IMR-90 (cell line): Measurements from ENCODE around the gene ITGA6. TPM values are rescaled to one million over a fixed set of nuclear protein-coding genes. Genes with fewer than 3 reads are reported as not detected.

Source experiments
- ATAC-seq: fragments of 200-7000 bp; cut with Tn5 transposase; 2 replicates; pipeline ENCODE4 v1.9.1; 2020; ENCODE audit warnings: low read depth, mild to moderate bottlenecking, moderate library complexity
- BruUV-seq: library from RNA; stranded (reverse); fragments of 400-500 nt; replicated peaks from 2 replicates; lab custom pipeline; 2021; lab: Mats Ljungman, UMichigan
- CTCF ChIA-PET: fragments of 300-600 bp; formaldehyde crosslinking; extraction: SDS; loops from one replicate; lab custom pipeline; 2021; ENCODE audit warnings: antibody characterized with exemption; lab: Yijun Ruan, JAX
- POLR2A ChIA-PET: fragments of 300-600 bp; sonication (Branson Sonifier 250); formaldehyde crosslinking; loops from one replicate; lab custom pipeline; 2022; ENCODE audit warnings: antibody characterized with exemption; ENCODE audit not compliant: unreplicated experiment; lab: Charles Lee
- DNase-seq: peaks from one replicate; pipeline ENCODE4 v3.0.0; 2013
- H2AFZ ChIP-seq: replicated peaks from 2 replicates; pipeline ENCODE3; 2013; ENCODE audit warnings: low read length, mild to moderate bottlenecking; ENCODE audit not compliant: poor library complexity
- H2AK5ac ChIP-seq: 2 replicates; pipeline ENCODE4 v1.6.1; 2013; ENCODE audit warnings: low read depth, low read length, inconsistent platforms
- H2AK9ac ChIP-seq: replicated peaks from 2 replicates; pipeline ENCODE3; 2013; ENCODE audit warnings: mild to moderate bottlenecking, low read depth, low read length, moderate library complexity; ENCODE audit not compliant: poor library complexity
- H2BK120ac ChIP-seq: 2 replicates; pipeline ENCODE4 v1.6.1; 2013; ENCODE audit warnings: low read depth, low read length, inconsistent platforms
- H2BK15ac ChIP-seq: 3 replicates; pipeline ENCODE4 v1.6.1; 2013; ENCODE audit warnings: low read depth, low read length, inconsistent platforms
- H2BK20ac ChIP-seq: 2 replicates; pipeline ENCODE4 v1.6.1; 2013; ENCODE audit warnings: low read depth, mild to moderate bottlenecking, inconsistent platforms, low read length, moderate library complexity
- H2BK5ac ChIP-seq: 2 replicates; pipeline ENCODE4 v1.6.1; 2013; ENCODE audit warnings: mild to moderate bottlenecking, low read depth, low read length, inconsistent platforms; ENCODE audit not compliant: poor library complexity, severe bottlenecking
- H3K14ac ChIP-seq: replicated peaks from 2 replicates; pipeline ENCODE4 v1.6.1; 2013; ENCODE audit warnings: low read depth, low read length, inconsistent platforms
- H3K18ac ChIP-seq: 2 replicates; pipeline ENCODE4 v1.6.1; 2013; ENCODE audit warnings: low read depth, low read length, control low read depth
- H3K23ac ChIP-seq: 2 replicates; pipeline ENCODE4 v1.6.1; 2013; ENCODE audit warnings: low read depth, low read length, inconsistent platforms
- H3K27ac ChIP-seq: 2 replicates; pipeline ENCODE4 v1.5.1; 2013; ENCODE audit warnings: mild to moderate bottlenecking, control low read depth, low read length; ENCODE audit not compliant: insufficient read depth
- H3K27me3 ChIP-seq: 2 replicates; pipeline ENCODE4 v1.6.1; 2013; ENCODE audit warnings: low read length; ENCODE audit not compliant: control insufficient read depth, insufficient read depth
- H3K36me3 ChIP-seq: 2 replicates; pipeline ENCODE4 v1.6.1; 2013; ENCODE audit warnings: low read length, mixed read lengths; ENCODE audit not compliant: control insufficient read depth, insufficient read depth
- H3K4ac ChIP-seq: 2 replicates; pipeline ENCODE4 v1.6.1; 2013; ENCODE audit warnings: low read depth, low read length, inconsistent platforms
- H3K4me1 ChIP-seq: 2 replicates; pipeline ENCODE4 v1.6.1; 2013; ENCODE audit warnings: low read length, mixed read lengths; ENCODE audit not compliant: control insufficient read depth, insufficient read depth
- H3K4me2 ChIP-seq: 2 replicates; pipeline ENCODE4 v1.6.1; 2013; ENCODE audit warnings: low read depth, mild to moderate bottlenecking, control low read depth, low read length, moderate library complexity
- H3K4me3 ChIP-seq: 2 replicates; pipeline ENCODE4 v1.5.1; 2013; ENCODE audit warnings: low read depth, mild to moderate bottlenecking, control low read depth, low read length, moderate library complexity; ENCODE audit not compliant: insufficient read depth
- H3K56ac ChIP-seq: 2 replicates; pipeline ENCODE4 v1.6.1; 2013; ENCODE audit warnings: low read length, inconsistent platforms; ENCODE audit not compliant: insufficient read depth; ENCODE audit errors: extremely low read depth
- H3K79me1 ChIP-seq, 2 experiments: 2 replicates each; pipeline ENCODE4 v1.6.1; 2013; ENCODE audit warnings: low read length in 2 of 2, inconsistent platforms in 1 of 2, low read depth in 1 of 2
- H3K9ac ChIP-seq: 2 replicates; pipeline ENCODE4 v1.6.1; 2013; ENCODE audit warnings: low read depth, low read length, control low read depth
- H3K9me1 ChIP-seq: 2 replicates; pipeline ENCODE4 v1.6.1; 2013; ENCODE audit warnings: low read length, inconsistent platforms; ENCODE audit not compliant: insufficient read depth
- H3K9me3 ChIP-seq: 2 replicates; pipeline ENCODE4 v1.6.1; 2013; ENCODE audit warnings: low read length; ENCODE audit not compliant: control insufficient read depth, insufficient read depth
- H4K20me1 ChIP-seq: 2 replicates; pipeline ENCODE4 v1.6.1; 2013; ENCODE audit warnings: low read length, inconsistent platforms; ENCODE audit not compliant: insufficient read depth
- H4K5ac ChIP-seq: 2 replicates; pipeline ENCODE4 v1.6.1; 2013; ENCODE audit warnings: mild to moderate bottlenecking, low read depth, low read length, control low read depth
- H4K8ac ChIP-seq, 2 experiments: 2 replicates each; pipeline ENCODE4 v1.6.1; 2013; ENCODE audit warnings: low read depth in 2 of 2, low read length in 2 of 2, control low read depth in 1 of 2, inconsistent platforms in 1 of 2
- H4K91ac ChIP-seq: 2 replicates; pipeline ENCODE4 v1.6.1; 2013; ENCODE audit warnings: low read depth, low read length, inconsistent platforms; ENCODE audit not compliant: insufficient read depth
- BHLHE40 ChIP-seq: fragments of 150-350 bp; IDR thresholded peaks from 2 replicates; pipeline ENCODE4 v1.6.1; 2016; ENCODE audit warnings: mild to moderate bottlenecking, low read depth, low read length
- CTCF ChIP-seq: conservative IDR thresholded peaks from 2 replicates; pipeline ENCODE4 v1.5.1; 2012; ENCODE audit warnings: mild to moderate bottlenecking, low read depth, low read length, improper control_type of control experiment
- FOS ChIP-seq: fragments of 150-350 bp; IDR thresholded peaks from 2 replicates; pipeline ENCODE4 v1.6.1; 2016; ENCODE audit warnings: low read depth, low read length
- MAFK ChIP-seq: IDR thresholded peaks from 2 replicates; pipeline ENCODE4 v1.6.1; 2012; ENCODE audit warnings: low read depth, low read length, improper control_type of control experiment
- USF2 ChIP-seq: fragments of 150-350 bp; IDR thresholded peaks from 2 replicates; pipeline ENCODE4 v1.6.1; 2017; ENCODE audit warnings: mild to moderate bottlenecking, antibody characterized with exemption, low read length, low read depth
- WGBS, 2 experiments: methylation state at CpG; one replicate each; pipeline versions ENCODE4 v1.1.5 to v1.1.7; 2013; ENCODE audit warnings: missing lambda C conversion rate in 2 of 2; ENCODE audit not compliant: insufficient read length in 1 of 2; ENCODE audit errors: extremely low coverage in 2 of 2; 5-methylcytosine and 5-hydroxymethylcytosine counted together
- dilution Hi-C: fragments of 300-500 bp; cut with HindIII; formaldehyde crosslinking; loops from one replicate; pipeline ENCODE4 v1.14.3; 2018; ENCODE audit warnings: low sequenced_read_pairs; ENCODE audit not compliant: unreplicated experiment
- in situ Hi-C: fragments of 300-500 bp; cut with MboI; formaldehyde crosslinking; loops from 3 replicates; pipeline ENCODE4 v1.14.3; 2019; ENCODE audit warnings: low sequenced_read_pairs, inconsistent platforms, mixed read lengths
- intact Hi-C: fragments of 100-400 bp; cut with micrococcal nuclease; formaldehyde crosslinking; loops from 2 replicates; pipeline ENCODE4 v1.10.0; 2022
- polyA plus RNA-seq, 3 experiments: library from polyadenylated mRNA; depleted of rRNA; stranded (reverse); fragments of >200 nt; gene quantifications; 2 replicates each; pipeline ENCODE4 v1.2.3, GENCODE V29; 2012; ENCODE audit warnings: low replicate concordance in 1 of 3
- total RNA-seq: library from RNA; depleted of rRNA; stranded (reverse); fragments of >200 nt; gene quantifications from 2 replicates; pipeline ENCODE4 v1.2.3, GENCODE V29; 2012

ITGA6 gene
- total and polyA plus RNA-seq, 2 of the 4 experiments (the other 2 are of a cell fraction), result 12.5 to 43.9 TPM

GRCh38 chr2:172451923-172452322 lies 24.5 kb downstream of the ITGA6 start:
- no peak for DNase-seq
- Histone ChIP-seq H4K5ac (no peak overlapping the region), H4K8ac (no peak overlapping the region), H3K4me1 (peaks cover 2% of the 10 kb centered on the region), H3K9me1 (peaks cover 7% of the 10 kb centered on the region; the same call in 1 of the 2 replicates), H3K18ac (no peak overlapping the region), H2AK5ac (no peak overlapping the region), H2BK20ac (no peak overlapping the region), H3K79me1 (peaks cover 39% of the 10 kb centered on the region in 2 experiments), H4K20me1 (no peaks in the 10 kb centered on the region; the same call in 1 of the 2 replicates), H2BK120ac (no peak overlapping the region), H4K91ac (no peak overlapping the region), H3K4ac (no peak overlapping the region), H3K36me3 (no peaks in the 10 kb centered on the region), H3K4me3 (no peak overlapping the region), H3K23ac (no peak overlapping the region), H2AFZ (no peak overlapping the region), H2AK9ac (no peak overlapping the region), H3K27ac (no peak overlapping the region), H3K14ac (no peak overlapping the region), H3K9me3 (no peaks in the 10 kb centered on the region), H3K9ac (no peak overlapping the region), H3K4me2 (no peak overlapping the region), H3K56ac (no peak overlapping the region), H2BK15ac (no peak overlapping the region), H3K27me3 (no peaks in the 10 kb centered on the region), H2BK5ac (no peak overlapping the region)
- no peak for TF ChIP-seq BHLHE40
- TF ChIP-seq CTCF, result no peak
- no peak for TF ChIP-seq MAFK
- no peak for TF ChIP-seq USF2
- no peak for TF ChIP-seq FOS
- ATAC-seq, result no peak
- ChIA-PET POLR2A (no interaction called here), CTCF (interaction anchor here (0.6 to 1.1 kb wide), 2 partner anchors 34 to 158 kb away, joined by 3 to 5 read pairs; no protein-coding TSS in a partner anchor)
- 100% methylated on average over 1 of the region's 5 CpGs for WGBS, 2 experiments
- dilution Hi-C loops, result no loop called here
- BruUV-seq, result no TSS peak
- intact Hi-C loops, result no loop called here
- in situ Hi-C loops, result loop anchor here (25.0 kb wide), 2 partner anchors 640 to 740 kb away; no protein-coding TSS in a partner anchor
